Esophagus muscularis mucosa (tissue), 4 donors: ENCODE results near the gene CDH20. TPM values are rescaled to one million over a fixed set of nuclear protein-coding genes. Genes with fewer than 3 reads are reported as not detected.

Experiments used
- DNase-seq: peaks from one replicate; pipeline ENCODE4 v3.0.0-alpha.2; 2017; ENCODE audit errors: extremely low spot score
- H3K27ac ChIP-seq, 4 donors: fragments of 200-600 bp; sonication (generic); replicated peaks in 1 of 4; 1 replicate in 3 of 4; 2 replicates in 1 of 4; pipeline ENCODE4 v1.5.1; 2016 to 2019; ENCODE audit warnings: mild to moderate bottlenecking in 1 of 4
- H3K27me3 ChIP-seq, 4 donors: fragments of 200-600 bp; sonication (generic); one replicate each; pipeline versions ENCODE4 v1.5.1 to v1.6.0; 2016 to 2019
- H3K36me3 ChIP-seq, 4 donors: fragments of 200-600 bp; sonication (generic); one replicate each; pipeline ENCODE4 v1.5.1; 2016 to 2019
- H3K4me1 ChIP-seq, 4 donors: fragments of 200-600 bp; sonication (generic); one replicate each; pipeline ENCODE4 v1.5.1; 2016 to 2019
- H3K4me3 ChIP-seq, 4 donors: fragments of 200-600 bp; sonication (generic); 1 replicate in 2 of 4; 2 replicates in 2 of 4; pipeline ENCODE4 v1.5.1; 2016 to 2019; ENCODE audit warnings: mild to moderate bottlenecking in 4 of 4, moderate library complexity in 1 of 4
- H3K9me3 ChIP-seq, 4 donors: fragments of 200-600 bp; sonication (generic); 1 replicate in 3 of 4; 2 replicates in 1 of 4; pipeline ENCODE4 v1.5.1; 2016 to 2019
- EP300 ChIP-seq: sonication (generic); formaldehyde crosslinking; IDR thresholded peaks from one replicate; pipeline ENCODE4 v1.6.1; 2017; ENCODE audit warnings: antibody characterized with exemption
- POLR2A ChIP-seq: fragments of 450-650 bp; IDR thresholded peaks from one replicate; pipeline ENCODE4 v1.6.1; 2017; ENCODE audit warnings: antibody characterized with exemption, moderate library complexity, mild to moderate bottlenecking, low read depth
- POLR2AphosphoS5 ChIP-seq, 2 donors: sonication (generic); formaldehyde crosslinking; IDR thresholded peaks; one replicate each; pipeline ENCODE4 v1.6.1; 2017; ENCODE audit warnings: antibody characterized with exemption in 2 of 2
- WGBS: methylation state at CpG from one replicate; pipeline ENCODE4 v1.1.5; 2018; 5-methylcytosine and 5-hydroxymethylcytosine counted together
- intact Hi-C: fragments of 100-400 bp; cut with DNase I; formaldehyde crosslinking; loops from one replicate; pipeline ENCODE4 v1.15.1; 2023
- small RNA-seq, 3 donors: library from RNA; depleted of rRNA; stranded (forward); fragments of <200 nt; gene quantifications; one replicate each; pipeline ENCODE3, GENCODE V24; 2016
- total RNA-seq, 4 donors: library from RNA; depleted of rRNA; stranded (reverse); fragments of >200 nt; gene quantifications; one replicate each; pipeline versions ENCODE4 v1.1.0 to v1.2.1, GENCODE V29; 2016
- TF ChIP-seq, protein P1 (sequence below), 3 experiments: fragments of 200-600 bp in 2 of 3; fragments of 450-650 bp in 1 of 3; sonication (generic) in 2 of 3; IDR thresholded peaks; one replicate each; pipeline ENCODE4 v1.5.1; 2017 to 2019; ENCODE audit warnings: antibody characterized with exemption in 3 of 3, mild to moderate bottlenecking in 2 of 3, moderate library complexity in 1 of 3

The CDH20 gene
- total RNA-seq, 4 donors from 2014 or later, result 0.06 to 0.99 (median 0.27) TPM

DNA sequence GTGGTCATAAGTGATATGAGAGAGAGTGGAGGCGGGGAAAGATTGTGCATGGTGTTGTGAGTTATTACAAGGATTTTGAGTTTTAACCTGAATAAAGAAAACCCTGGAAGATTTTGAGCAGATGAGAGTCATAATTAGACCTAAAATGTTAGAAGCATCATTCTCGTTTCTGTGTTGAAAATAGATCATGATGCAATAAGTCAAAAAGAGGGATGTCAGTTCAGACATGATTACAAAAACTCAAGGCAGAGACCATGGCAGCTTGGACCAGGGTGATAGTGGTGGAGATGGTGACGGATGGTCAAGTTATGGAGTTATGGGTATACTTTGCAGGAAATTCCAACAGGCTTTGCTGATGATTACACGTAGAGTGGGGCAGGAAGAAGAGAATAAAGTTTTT lies 267.2 kb downstream of the CDH20 start:
- TF ChIP-seq, protein P1, sequence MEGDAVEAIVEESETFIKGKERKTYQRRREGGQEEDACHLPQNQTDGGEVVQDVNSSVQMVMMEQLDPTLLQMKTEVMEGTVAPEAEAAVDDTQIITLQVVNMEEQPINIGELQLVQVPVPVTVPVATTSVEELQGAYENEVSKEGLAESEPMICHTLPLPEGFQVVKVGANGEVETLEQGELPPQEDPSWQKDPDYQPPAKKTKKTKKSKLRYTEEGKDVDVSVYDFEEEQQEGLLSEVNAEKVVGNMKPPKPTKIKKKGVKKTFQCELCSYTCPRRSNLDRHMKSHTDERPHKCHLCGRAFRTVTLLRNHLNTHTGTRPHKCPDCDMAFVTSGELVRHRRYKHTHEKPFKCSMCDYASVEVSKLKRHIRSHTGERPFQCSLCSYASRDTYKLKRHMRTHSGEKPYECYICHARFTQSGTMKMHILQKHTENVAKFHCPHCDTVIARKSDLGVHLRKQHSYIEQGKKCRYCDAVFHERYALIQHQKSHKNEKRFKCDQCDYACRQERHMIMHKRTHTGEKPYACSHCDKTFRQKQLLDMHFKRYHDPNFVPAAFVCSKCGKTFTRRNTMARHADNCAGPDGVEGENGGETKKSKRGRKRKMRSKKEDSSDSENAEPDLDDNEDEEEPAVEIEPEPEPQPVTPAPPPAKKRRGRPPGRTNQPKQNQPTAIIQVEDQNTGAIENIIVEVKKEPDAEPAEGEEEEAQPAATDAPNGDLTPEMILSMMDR (IDR thresholded peaks at IDR 0.05), result no peak
- TF ChIP-seq POLR2AphosphoS5 (IDR thresholded peaks at IDR 0.05) (no peak), EP300 (no peak), POLR2A (no peak)
- Histone ChIP-seq H3K4me3 (no peak overlapping the region), H3K36me3 (no peaks in the 10 kb centered on the region), H3K9me3 (no peaks in the 10 kb centered on the region), H3K27me3 (peaks cover 0 to 5% (median 0%) of the 10 kb centered on the region in 4 donors), H3K4me1 (peaks cover 0 to 11% (median 3%) of the 10 kb centered on the region in 4 donors), H3K27ac (no peak overlapping the region)
- 92% methylated on average over 4 of the region's 4 CpGs for WGBS
- no peak for DNase-seq
- intact Hi-C loops, result no loop called here

DNA sequence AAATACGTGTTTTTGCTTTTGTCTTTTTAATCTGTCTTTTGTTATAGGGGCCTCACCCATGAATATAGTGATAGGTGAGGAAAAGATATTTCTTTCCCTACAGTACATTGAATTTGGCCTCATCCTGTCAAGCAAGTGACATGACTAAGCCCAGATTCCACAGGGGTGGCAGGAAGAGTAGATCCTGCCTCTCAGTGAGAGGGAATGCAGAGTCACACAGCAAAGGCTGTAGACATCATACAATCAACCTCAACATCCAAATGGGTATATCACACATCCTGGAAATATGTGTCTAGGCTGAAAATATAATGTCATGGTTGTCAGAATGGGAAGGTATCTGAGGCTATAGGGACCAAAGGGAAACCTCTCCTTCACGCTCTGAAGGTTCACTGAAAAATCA lies 269.6 kb downstream of the CDH20 start:
- H3K27me3 ChIP-seq, result peaks cover 0 to 13% (median 0%) of the 10 kb centered on the region in 4 donors
- H3K4me1 ChIP-seq, result peaks cover 4 to 19% (median 14%) of the 10 kb centered on the region in 4 donors
- H3K9me3 ChIP-seq, result no peaks in the 10 kb centered on the region
- 98% methylated on average over 2 of the region's 2 CpGs for WGBS
- H3K27ac ChIP-seq, result no peak overlapping the region
- DNase-seq, result no peak
- TF ChIP-seq, protein P1 (IDR thresholded peaks at IDR 0.05), result no peak
- no peak for TF ChIP-seq EP300
- no peak for TF ChIP-seq POLR2AphosphoS5 (IDR thresholded peaks at IDR 0.05)
- TF ChIP-seq POLR2A, result no peak
- H3K4me3 ChIP-seq, result no peak overlapping the region
- no peaks in the 10 kb centered on the region for H3K36me3 ChIP-seq
- intact Hi-C loops, result no loop called here

Small RNAs within 50 kb of the gene (small RNA-seq; reads per million reads assigned to genes)
- 0 reads per million in 3 donors for gene RNU6-116P
